Head of caudate nucleus (tissue), 42 donors: ENCODE measurements around the gene RMI2.

Source experiments
- DNase-seq, 42 donors: peaks; one replicate each; pipeline versions ENCODE4 v3.0.0 to v3.0.0-alpha.2; 2020 to 2021; ENCODE audit warnings: mixed read lengths in 7 of 42
- intact Hi-C: fragments of 100-400 bp; cut with DNase I; formaldehyde crosslinking; loops from one replicate; pipeline ENCODE4 v1.15.0; 2022

The RMI2 gene

GRCh38 chr16:11391576-11391975, 46.3 kb downstream of the RMI2 start:
- intact Hi-C loops: loop anchor here (10.0 kb wide), 1 partner anchor 403 kb away; the partner anchor contains the start of gene ZC3H7A
- no peak for DNase-seq

GRCh38 chr16:11392041-11392581, 46.9 kb downstream of the RMI2 start:
- no peak for DNase-seq
- intact Hi-C loops: loop anchor here (10.0 kb wide), 1 partner anchor 403 kb away; the partner anchor contains the start of gene ZC3H7A

DNA sequence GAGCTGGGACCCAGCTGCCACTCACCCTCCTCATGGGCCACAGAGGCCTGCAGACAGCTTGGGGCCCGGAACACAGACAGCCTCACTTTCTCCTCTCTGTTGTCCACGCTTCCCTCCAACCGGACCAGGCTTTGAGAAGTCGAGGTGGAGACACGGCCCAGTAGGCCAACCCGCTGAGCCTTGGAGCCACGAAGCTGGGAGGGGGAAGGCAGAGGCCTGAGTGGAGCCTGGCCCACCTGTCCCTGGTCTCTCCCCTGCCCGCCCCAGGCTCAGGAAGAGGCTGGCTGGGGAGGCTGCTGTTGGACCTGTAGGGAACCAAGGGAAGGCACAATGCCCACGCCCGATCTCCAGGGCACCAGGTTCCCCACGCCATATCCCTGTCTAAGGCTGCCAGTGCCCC, 48.1 kb downstream of the RMI2 start:
- peak in 1 of 42 donors; percentile 7 for DNase-seq
- intact Hi-C loops: loop anchor here (10.0 kb wide), 1 partner anchor 401 kb away; the partner anchor contains the start of gene ZC3H7A

DNA sequence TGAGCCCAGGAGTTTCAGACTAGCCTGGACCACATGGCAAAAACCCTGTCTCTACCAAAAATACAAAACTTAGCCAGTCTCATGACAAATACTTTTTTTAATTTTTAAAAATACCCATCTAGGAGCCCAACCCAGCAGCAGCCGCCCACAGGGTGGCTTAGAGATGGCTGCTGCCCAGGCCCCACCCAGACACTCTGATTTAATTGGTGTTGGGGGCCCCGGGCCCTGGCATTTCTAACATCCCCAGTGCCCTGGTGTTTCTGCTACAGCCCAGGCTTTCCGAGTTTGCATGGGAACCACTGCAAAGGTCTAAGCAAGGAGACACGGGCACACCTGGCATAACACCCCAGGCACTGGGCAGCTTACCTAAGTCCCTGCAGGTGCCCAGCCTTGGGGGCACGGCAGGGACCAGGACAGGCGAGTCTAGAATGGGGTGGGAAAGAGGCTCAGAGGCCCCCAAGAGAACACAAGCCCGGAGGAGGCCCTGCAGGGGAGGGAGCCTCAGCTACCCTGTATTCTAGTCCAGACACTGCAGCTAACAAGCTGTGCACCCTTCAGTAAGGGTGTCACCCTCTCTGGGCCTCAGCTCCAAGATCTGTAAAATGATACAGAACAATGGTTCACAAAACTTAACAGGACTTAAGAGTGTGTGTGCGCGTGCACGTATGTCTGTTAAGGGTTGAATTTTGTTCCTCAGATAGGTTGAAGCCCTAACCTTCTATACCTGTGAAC, 48.8 kb downstream of the RMI2 start:
- intact Hi-C loops: loop anchor here (10.0 kb wide), 1 partner anchor 401 kb away; the partner anchor contains the start of gene ZC3H7A
- DNase-seq: peak in 1 of 42 donors; percentile 4

DNA sequence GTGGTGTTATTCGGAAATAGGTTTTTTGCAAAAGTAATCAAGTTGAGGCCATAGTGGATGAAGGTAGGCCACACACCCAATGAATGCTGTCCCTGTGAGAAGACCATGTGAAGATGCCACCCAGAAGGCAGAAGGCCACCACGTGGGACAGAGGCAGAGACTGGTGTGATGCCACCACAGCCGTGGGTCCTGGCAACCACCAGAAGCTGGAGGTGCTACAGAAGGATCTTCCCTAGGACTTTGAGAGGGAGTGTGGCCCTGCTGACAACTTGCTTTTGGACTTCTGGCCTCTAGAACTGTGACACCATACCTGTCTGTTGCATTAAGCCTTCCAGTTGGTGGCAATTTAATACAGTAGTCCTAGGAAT, 49.3 kb downstream of the RMI2 start:
- intact Hi-C loops: loop anchor here (10.0 kb wide), 1 partner anchor 400 kb away; the partner anchor contains the start of gene ZC3H7A
- peak in 1 of 42 donors; percentile 1 for DNase-seq

DNA sequence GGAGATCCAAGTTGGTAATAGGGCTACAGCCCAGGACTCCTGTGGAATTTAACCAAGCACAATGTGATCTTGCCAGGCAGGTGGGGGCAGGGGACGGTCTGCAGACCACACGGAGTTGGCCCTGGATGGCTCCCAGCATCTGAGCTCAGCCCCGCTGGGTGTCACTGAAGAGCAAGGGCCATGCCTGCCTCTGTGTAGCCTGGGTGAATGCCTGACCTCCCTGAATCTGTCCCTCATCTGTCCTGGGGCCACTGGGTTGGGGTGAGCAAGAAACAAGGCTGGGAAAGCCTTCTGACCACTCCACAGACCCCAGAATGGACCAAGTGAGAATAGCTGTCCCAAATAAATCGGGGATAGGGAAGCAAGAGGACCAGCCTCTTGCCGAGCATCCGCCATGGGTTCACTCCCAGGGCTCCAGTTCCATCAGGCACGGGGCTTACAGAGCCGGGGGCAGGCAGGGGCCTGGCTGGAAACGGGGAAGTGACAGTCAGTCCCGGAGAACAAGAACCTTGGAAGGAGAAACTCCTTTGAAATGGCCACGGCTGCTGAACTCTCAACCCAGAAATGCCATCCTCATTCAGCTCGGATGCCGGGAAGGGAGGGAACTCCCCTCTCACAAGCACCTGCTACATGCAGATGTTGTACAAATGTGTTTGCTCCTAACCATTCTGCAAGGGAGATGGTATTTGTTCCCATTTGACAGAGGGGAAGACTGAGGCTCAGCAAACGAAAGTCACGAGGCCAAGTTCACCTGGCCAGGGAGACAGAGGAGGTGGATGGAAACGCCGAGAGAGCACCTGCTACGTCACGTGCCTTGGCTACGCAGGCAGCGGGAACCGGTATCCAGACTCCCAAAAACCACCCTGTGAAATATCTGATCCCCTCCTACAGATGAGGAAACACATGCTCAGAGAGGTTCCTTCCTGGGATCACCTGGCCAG, 50.0 kb downstream of the RMI2 start:
- peak in 1 of 42 donors; percentile 11 for DNase-seq
- intact Hi-C loops: loop anchor here (10.0 kb wide), 1 partner anchor 400 kb away; the partner anchor contains the start of gene ZC3H7A

- intact Hi-C loops: loop anchor here (10.0 kb wide), 1 partner anchor 399 kb away; the partner anchor contains the start of gene ZC3H7A
- no peak for DNase-seq
Measured at GRCh38 chr16:11395949-11396240, 50.6 kb downstream of the RMI2 start.

GRCh38 chr16:11396241-11397048, 51.2 kb downstream of the RMI2 start:
- peak; percentile 55 to 93 (median 83) for DNase-seq
- intact Hi-C loops: loop anchor here (10.0 kb wide), 1 partner anchor 398 kb away; the partner anchor contains the start of gene ZC3H7A

GRCh38 chr16:11398136-11398535, 52.9 kb downstream of the RMI2 start:
- intact Hi-C loops: loop anchor here (10.0 kb wide), 1 partner anchor 397 kb away; the partner anchor contains the start of gene ZC3H7A

GRCh38 chr16:11398851-11399250, 53.6 kb downstream of the RMI2 start:
- peak in 1 of 42 donors; percentile 2 for DNase-seq
- intact Hi-C loops: loop anchor here (10.0 kb wide), 1 partner anchor 396 kb away; the partner anchor contains the start of gene ZC3H7A

More at GRCh38 chr16:11398136-11398535, 52.9 kb downstream of the RMI2 start:
- peak in 1 of 42 donors; percentile 10 for DNase-seq

- intact Hi-C loops: loop anchor here (10.0 kb wide), 1 partner anchor 395 kb away; the partner anchor contains the start of gene ZC3H7A
- DNase-seq: peak in 1 of 42 donors; percentile 12
Measured at GRCh38 chr16:11399261-11399831, 54.1 kb downstream of the RMI2 start.

- DNase-seq: no peak
Measured at GRCh38 chr16:11400076-11400475, 54.8 kb downstream of the RMI2 start.

More at GRCh38 chr16:11400076-11400475, 54.8 kb downstream of the RMI2 start:
- intact Hi-C loops: loop anchor here (5.0 kb wide), 1 partner anchor 317 kb away; no protein-coding TSS in a partner anchor
